H9 (cell line): ENCODE results near the gene FEN1. TPM values are rescaled to one million over a fixed set of nuclear protein-coding genes. Genes with fewer than 3 reads are reported as not detected.
A peak's percentile ranks its signal among the peaks of the same experiment; 100 is the strongest.

Source experiments
- DNase-seq: peaks from one replicate; pipeline ENCODE4 v3.0.0-alpha.2; 2017
- H2AFZ ChIP-seq: one replicate; pipeline ENCODE4 v1.6.1; 2013; ENCODE audit warnings: mild to moderate bottlenecking, low read length, control low read depth, moderate library complexity
- H2AK5ac ChIP-seq: 2 replicates; pipeline ENCODE4 v1.6.1; 2013; ENCODE audit warnings: low read length, control low read depth, mixed read lengths; ENCODE audit not compliant: insufficient read length
- H2BK120ac ChIP-seq: one replicate; pipeline ENCODE4 v1.6.1; 2013; ENCODE audit warnings: low read depth, mild to moderate bottlenecking, low read length, control low read depth, inconsistent platforms; ENCODE audit not compliant: poor library complexity, severe bottlenecking
- H2BK12ac ChIP-seq: 2 replicates; pipeline ENCODE4 v1.6.1; 2013; ENCODE audit warnings: low read length, control low read depth, mixed read lengths, low read depth; ENCODE audit not compliant: insufficient read length
- H2BK15ac ChIP-seq: 2 replicates; pipeline ENCODE4 v1.6.1; 2013; ENCODE audit warnings: low read depth, low read length, control low read depth
- H2BK20ac ChIP-seq: one replicate; pipeline ENCODE4 v1.6.1; 2013; ENCODE audit warnings: low read depth, mild to moderate bottlenecking, low read length, control low read depth, inconsistent platforms; ENCODE audit not compliant: poor library complexity, severe bottlenecking
- H2BK5ac ChIP-seq: 2 replicates; pipeline ENCODE4 v1.6.1; 2013; ENCODE audit warnings: low read length, control low read depth, mixed read lengths; ENCODE audit not compliant: insufficient read length
- H3K14ac ChIP-seq: 2 replicates; pipeline ENCODE4 v1.6.1; 2013; ENCODE audit warnings: low read length, control low read depth; ENCODE audit not compliant: insufficient read depth
- H3K18ac ChIP-seq: 2 replicates; pipeline ENCODE4 v1.6.1; 2013; ENCODE audit warnings: low read depth, mild to moderate bottlenecking, mixed read lengths, low read length, control low read depth; ENCODE audit not compliant: insufficient read length
- H3K23ac ChIP-seq: 2 replicates; pipeline ENCODE4 v1.6.1; 2013; ENCODE audit warnings: low read length, control low read depth, mixed read lengths, low read depth; ENCODE audit not compliant: insufficient read length
- H3K23me2 ChIP-seq: 2 replicates; pipeline ENCODE4 v1.6.1; 2013; ENCODE audit warnings: low read depth, mild to moderate bottlenecking, mixed read lengths, low read length, control low read depth; ENCODE audit not compliant: insufficient read length, poor library complexity, severe bottlenecking
- H3K27ac ChIP-seq: 2 replicates; pipeline ENCODE4 v1.5.1; 2013; ENCODE audit warnings: low read length, control low read depth, mixed read lengths, low read depth; ENCODE audit not compliant: insufficient read length
- H3K27me3 ChIP-seq: 2 replicates; pipeline ENCODE4 v1.6.1; 2013; ENCODE audit warnings: low read length, control low read depth, inconsistent platforms; ENCODE audit not compliant: insufficient read depth
- H3K4ac ChIP-seq: 2 replicates; pipeline ENCODE4 v1.6.1; 2013; ENCODE audit warnings: low read depth, mild to moderate bottlenecking, control low read depth, inconsistent platforms, low read length, moderate library complexity
- H3K4me1 ChIP-seq: 2 replicates; pipeline ENCODE4 v1.6.1; 2013; ENCODE audit warnings: low read length, control low read depth, inconsistent platforms; ENCODE audit not compliant: insufficient read depth
- H3K4me2 ChIP-seq: 2 replicates; pipeline ENCODE4 v1.6.1; 2013; ENCODE audit warnings: low read length, control low read depth, mixed read lengths; ENCODE audit not compliant: insufficient read length, insufficient read depth
- H3K56ac ChIP-seq: 2 replicates; pipeline ENCODE4 v1.6.1; 2013; ENCODE audit warnings: low read depth, mild to moderate bottlenecking, mixed read lengths, low read length, control low read depth; ENCODE audit not compliant: insufficient read length
- H3K79me1 ChIP-seq: 2 replicates; pipeline ENCODE4 v1.6.1; 2013; ENCODE audit warnings: low read depth, mild to moderate bottlenecking, moderate library complexity, low read length, control low read depth, inconsistent platforms; ENCODE audit not compliant: insufficient read depth, poor library complexity, severe bottlenecking
- H3K79me2 ChIP-seq: 2 replicates; pipeline ENCODE4 v1.6.1; 2013; ENCODE audit warnings: low read length, control low read depth, inconsistent platforms; ENCODE audit not compliant: insufficient read depth
- H3K9ac ChIP-seq: 2 replicates; pipeline ENCODE4 v1.6.1; 2013; ENCODE audit warnings: low read length, control low read depth, mixed read lengths; ENCODE audit not compliant: insufficient read length; ENCODE audit errors: extremely low read depth
- H3K9me3 ChIP-seq: one replicate; pipeline ENCODE4 v1.6.1; 2013; ENCODE audit warnings: low read depth, low read length, inconsistent platforms; ENCODE audit not compliant: control insufficient read depth
- H3T11ph ChIP-seq: one replicate; pipeline ENCODE4 v1.6.1; 2013; ENCODE audit warnings: mild to moderate bottlenecking, low read length, control low read depth, inconsistent platforms
- H4K20me1 ChIP-seq: one replicate; pipeline ENCODE4 v1.6.1; 2013; ENCODE audit not compliant: control insufficient read depth, insufficient read length, insufficient read depth
- H4K5ac ChIP-seq: 2 replicates; pipeline ENCODE4 v1.6.1; 2013; ENCODE audit warnings: low read depth, mild to moderate bottlenecking, mixed read lengths, low read length, control low read depth; ENCODE audit not compliant: insufficient read length
- H4K8ac ChIP-seq: replicated peaks from 2 replicates; pipeline ENCODE4 v1.6.1; 2013; ENCODE audit warnings: low read length, control low read depth, mixed read lengths, low read depth; ENCODE audit not compliant: insufficient read length
- H4K91ac ChIP-seq: 2 replicates; pipeline ENCODE4 v1.6.1; 2013; ENCODE audit warnings: low read depth, mild to moderate bottlenecking, moderate library complexity, mixed read lengths, low read length, control low read depth; ENCODE audit not compliant: insufficient read length
- H3K27ac Mint-ChIP-seq, 3 experiments: 2 replicates in 2 of 3; 3 replicates in 1 of 3; pipeline ENCODE4 v1.8.0; 2020 to 2021; ENCODE audit warnings: mixed read lengths in 3 of 3, mild to moderate bottlenecking in 1 of 3, moderate library complexity in 1 of 3
- H3K27me3 Mint-ChIP-seq: 2 replicates; pipeline ENCODE4 v1.8.0; 2021; ENCODE audit warnings: low read depth, mild to moderate bottlenecking, moderate library complexity, mixed read lengths
- H3K36me3 Mint-ChIP-seq, 3 experiments: 2 replicates in 2 of 3; 3 replicates in 1 of 3; pipeline ENCODE4 v1.8.0; 2020 to 2021; ENCODE audit warnings: low read depth in 3 of 3, mixed read lengths in 3 of 3; ENCODE audit not compliant: insufficient read depth in 1 of 3
- H3K4me1 Mint-ChIP-seq, 2 experiments: 2 replicates each; pipeline ENCODE4 v1.8.0; 2020; ENCODE audit warnings: mixed read lengths in 2 of 2
- H3K4me3 Mint-ChIP-seq, 2 experiments: 2 replicates in 1 of 2; 3 replicates in 1 of 2; pipeline ENCODE4 v1.8.0; 2020 to 2021; ENCODE audit warnings: mild to moderate bottlenecking in 2 of 2, mixed read lengths in 2 of 2, moderate library complexity in 1 of 2
- H3K9me3 Mint-ChIP-seq, 2 experiments: 2 replicates in 1 of 2; 3 replicates in 1 of 2; pipeline ENCODE4 v1.8.0; 2020; ENCODE audit warnings: mild to moderate bottlenecking in 2 of 2, mixed read lengths in 2 of 2, moderate library complexity in 1 of 2
- WGBS: extraction: QIAGEN DNeasy Blood & Tissue Kit; methylation state at CpG from one replicate; pipeline ENCODE4 v1.1.7; 2013; ENCODE audit warnings: missing lambda C conversion rate, low lambda C conversion rate, mixed read lengths; ENCODE audit not compliant: insufficient read length; ENCODE audit errors: extremely low coverage; 5-methylcytosine and 5-hydroxymethylcytosine counted together
- total RNA-seq: library from RNA; stranded (reverse); gene quantifications from 2 replicates; pipeline ENCODE4 v1.2.1, GENCODE V29; 2021
- TF ChIP-seq, protein P1 (sequence below): fragments of 200-600 bp; sonication (generic); conservative IDR thresholded peaks from 3 replicates; pipeline ENCODE4 v1.8.0; 2021; ENCODE audit warnings: antibody characterized with exemption, mild to moderate bottlenecking

FEN1 gene
- total RNA-seq, 1 experiment from 2014 or later, result 114 TPM

DNA sequence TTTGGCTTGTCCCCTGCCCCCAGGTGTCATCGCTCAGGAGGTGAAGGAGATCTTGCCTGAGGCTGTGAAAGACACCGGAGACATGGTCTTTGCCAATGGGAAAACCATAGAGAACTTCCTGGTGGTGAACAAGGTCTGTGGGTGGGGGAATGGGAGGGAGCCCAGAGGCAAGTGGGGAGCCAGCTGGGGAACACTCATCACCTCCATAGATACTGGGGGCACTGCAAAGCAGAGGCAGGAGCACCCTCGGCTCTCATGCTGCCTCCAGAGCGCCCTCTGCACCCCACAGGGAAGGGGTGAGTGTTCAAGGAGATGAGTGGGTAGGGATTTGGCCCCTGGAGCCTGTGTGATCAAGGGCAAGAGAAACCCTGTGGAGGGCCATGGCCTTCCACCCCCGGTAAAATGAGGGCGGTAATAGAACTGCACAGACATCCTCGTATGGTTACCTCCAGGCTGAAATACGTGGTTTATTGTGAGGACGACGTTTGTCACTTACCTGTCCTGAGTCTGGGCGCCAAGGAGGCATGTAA is 14.3 kb upstream of the FEN1 start:
- peaks cover 3 to 23% (median 17%) of the 10 kb centered on the region in 3 experiments for H3K36me3 Mint-ChIP-seq
- no peak overlapping the region for H3T11ph ChIP-seq
- H4K20me1 ChIP-seq, result no peaks in the 10 kb centered on the region
- H3K27me3 Mint-ChIP-seq, result peaks cover 2% of the 10 kb centered on the region; the same call in 1 of the 2 replicates
- TF ChIP-seq, protein P1, sequence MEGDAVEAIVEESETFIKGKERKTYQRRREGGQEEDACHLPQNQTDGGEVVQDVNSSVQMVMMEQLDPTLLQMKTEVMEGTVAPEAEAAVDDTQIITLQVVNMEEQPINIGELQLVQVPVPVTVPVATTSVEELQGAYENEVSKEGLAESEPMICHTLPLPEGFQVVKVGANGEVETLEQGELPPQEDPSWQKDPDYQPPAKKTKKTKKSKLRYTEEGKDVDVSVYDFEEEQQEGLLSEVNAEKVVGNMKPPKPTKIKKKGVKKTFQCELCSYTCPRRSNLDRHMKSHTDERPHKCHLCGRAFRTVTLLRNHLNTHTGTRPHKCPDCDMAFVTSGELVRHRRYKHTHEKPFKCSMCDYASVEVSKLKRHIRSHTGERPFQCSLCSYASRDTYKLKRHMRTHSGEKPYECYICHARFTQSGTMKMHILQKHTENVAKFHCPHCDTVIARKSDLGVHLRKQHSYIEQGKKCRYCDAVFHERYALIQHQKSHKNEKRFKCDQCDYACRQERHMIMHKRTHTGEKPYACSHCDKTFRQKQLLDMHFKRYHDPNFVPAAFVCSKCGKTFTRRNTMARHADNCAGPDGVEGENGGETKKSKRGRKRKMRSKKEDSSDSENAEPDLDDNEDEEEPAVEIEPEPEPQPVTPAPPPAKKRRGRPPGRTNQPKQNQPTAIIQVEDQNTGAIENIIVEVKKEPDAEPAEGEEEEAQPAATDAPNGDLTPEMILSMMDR, result no peak
- H2AFZ ChIP-seq, result no peak overlapping the region
- no peak overlapping the region for H2AK5ac ChIP-seq
- no peak overlapping the region for H2BK20ac ChIP-seq
- H2BK120ac ChIP-seq, result no peak overlapping the region
- no peak overlapping the region for H4K8ac ChIP-seq
- H3K9ac ChIP-seq, result no peak overlapping the region
- no peak overlapping the region for H4K91ac ChIP-seq
- H3K4me1 Mint-ChIP-seq, result peaks cover 19 to 20% of the 10 kb centered on the region in 2 experiments
- H3K23me2 ChIP-seq, result no peaks in the 10 kb centered on the region
- H3K18ac ChIP-seq, result no peak overlapping the region
- H3K9me3 ChIP-seq, result no peaks in the 10 kb centered on the region
- no peak overlapping the region for H3K56ac ChIP-seq
- H3K14ac ChIP-seq, result no peak overlapping the region
- no peak overlapping the region for H4K5ac ChIP-seq
- no peak overlapping the region for H3K27ac ChIP-seq
- peaks cover 0 to 5% of the 10 kb centered on the region in 2 experiments; a peak in 2 of 5 replicates for H3K9me3 Mint-ChIP-seq
- H3K79me1 ChIP-seq, result no peaks in the 10 kb centered on the region
- no peak overlapping the region for H2BK15ac ChIP-seq
- no peak overlapping the region for H3K4me3 Mint-ChIP-seq
- H3K4ac ChIP-seq, result no peak overlapping the region
- no peak overlapping the region for H3K23ac ChIP-seq
- H3K27me3 ChIP-seq, result no peaks in the 10 kb centered on the region
- no peaks in the 10 kb centered on the region for H3K79me2 ChIP-seq
- DNase-seq, result no peak
- no peaks in the 10 kb centered on the region for H3K4me1 ChIP-seq
- peak overlapping the region in 2 of 3 experiments; percentile 22 to 76; a peak in 2 of 7 replicates for H3K27ac Mint-ChIP-seq
- no CpG with 5 or more reads among the region's 11 CpGs for WGBS
- H2BK5ac ChIP-seq, result no peak overlapping the region
- H2BK12ac ChIP-seq, result no peak overlapping the region
- H3K4me2 ChIP-seq, result no peak overlapping the region
